AG08395 (cell line): Measurements from ENCODE around the gene SMIM5.

Experiments
- DNase-seq: peaks from one replicate; pipeline ENCODE4 v3.0.0; 2012; ENCODE audit warnings: mixed read lengths, low spot score

SMIM5 gene

DNA sequence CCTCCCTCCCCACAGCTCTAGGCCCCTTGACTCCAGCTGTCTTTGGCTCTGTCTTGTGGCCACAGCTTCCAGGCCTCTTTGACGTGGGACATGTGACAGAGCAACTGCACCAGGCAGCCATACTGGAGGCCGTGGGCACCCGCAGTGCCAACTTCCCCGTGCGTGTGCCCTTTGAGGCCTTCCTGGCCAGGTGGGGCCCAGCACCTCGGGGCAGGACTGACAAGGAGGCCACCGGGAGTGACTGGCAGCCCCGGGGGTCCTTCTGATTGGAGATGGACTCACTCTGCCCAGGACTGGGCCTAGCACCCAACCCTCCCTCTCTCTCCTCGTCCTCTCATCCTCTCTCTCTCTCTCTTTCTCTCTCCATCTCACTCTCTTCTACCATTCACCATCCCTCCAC lies 30.1 kb upstream of the SMIM5 start:
- no peak for DNase-seq

DNA sequence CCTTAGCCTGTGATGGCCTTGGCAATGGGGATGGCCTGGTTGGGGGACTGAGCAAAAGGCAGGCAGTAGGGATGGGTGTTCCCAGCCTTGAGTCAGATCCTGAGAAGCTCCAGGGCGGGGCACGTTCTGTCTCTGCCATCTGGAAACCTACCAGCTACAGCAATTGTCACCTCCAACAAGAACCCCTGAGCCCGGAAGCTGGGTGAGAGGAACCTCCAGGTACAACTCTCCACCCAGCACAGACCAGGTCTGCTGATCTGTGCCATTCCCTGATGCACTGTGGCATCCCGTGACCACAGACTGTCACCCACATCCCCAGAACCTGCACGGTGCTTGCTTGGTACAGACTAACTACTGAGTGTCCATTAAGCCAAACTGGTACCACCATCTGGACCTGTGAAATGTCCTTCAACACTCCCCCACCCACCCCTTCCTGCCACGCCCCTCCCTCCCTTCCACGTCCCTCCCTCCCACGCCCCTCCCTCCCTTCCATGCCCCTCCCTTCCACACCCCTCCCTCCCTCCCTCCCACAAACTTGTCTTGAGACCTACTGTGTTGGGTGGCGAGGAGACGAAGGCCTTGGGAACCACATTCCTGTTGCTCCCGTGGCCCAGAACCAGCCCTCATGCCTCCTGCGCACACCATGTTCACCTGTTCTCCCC lies 29.1 kb upstream of the SMIM5 start:
- peak; percentile 43 for DNase-seq

DNA sequence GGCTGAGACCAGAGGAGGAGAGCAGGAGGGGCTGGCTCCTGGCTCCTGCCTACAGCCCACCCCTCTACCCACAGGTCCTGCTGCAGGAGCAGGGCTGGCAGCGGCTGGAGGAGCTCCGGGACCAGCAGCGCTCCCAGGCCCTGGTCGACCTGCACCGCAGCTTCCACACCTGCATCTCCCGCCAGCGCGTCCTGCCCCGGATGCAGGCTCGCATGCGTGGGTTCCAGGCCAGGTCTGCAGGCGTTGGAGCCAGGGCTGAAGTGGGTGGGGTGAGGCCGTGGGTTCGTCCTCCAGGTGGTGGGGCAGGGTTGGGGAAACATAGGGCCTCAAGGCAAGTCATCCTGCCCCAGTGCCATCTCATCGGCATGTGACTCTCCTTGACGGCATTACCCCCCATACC lies 27.4 kb upstream of the SMIM5 start:
- DNase-seq, result no peak

DNA sequence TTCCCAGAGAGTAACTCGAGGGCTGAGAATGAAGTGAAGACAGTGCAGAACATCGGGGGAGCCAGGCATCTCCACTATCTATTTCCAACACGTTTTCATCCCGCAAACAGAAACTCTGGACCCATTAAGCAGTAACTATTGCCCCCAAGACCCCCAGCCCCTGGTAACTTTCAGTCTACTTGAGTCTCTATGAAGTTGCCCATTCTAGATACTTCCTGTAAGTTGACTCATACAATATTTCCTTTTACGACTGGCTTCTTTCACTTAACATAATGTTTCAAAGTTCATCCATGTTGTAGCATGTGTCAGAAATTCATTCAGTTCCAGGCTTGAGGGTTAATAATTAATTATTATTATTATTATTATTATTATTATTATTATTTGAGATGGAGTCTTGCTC lies 26.1 kb upstream of the SMIM5 start:
- no peak for DNase-seq

DNA sequence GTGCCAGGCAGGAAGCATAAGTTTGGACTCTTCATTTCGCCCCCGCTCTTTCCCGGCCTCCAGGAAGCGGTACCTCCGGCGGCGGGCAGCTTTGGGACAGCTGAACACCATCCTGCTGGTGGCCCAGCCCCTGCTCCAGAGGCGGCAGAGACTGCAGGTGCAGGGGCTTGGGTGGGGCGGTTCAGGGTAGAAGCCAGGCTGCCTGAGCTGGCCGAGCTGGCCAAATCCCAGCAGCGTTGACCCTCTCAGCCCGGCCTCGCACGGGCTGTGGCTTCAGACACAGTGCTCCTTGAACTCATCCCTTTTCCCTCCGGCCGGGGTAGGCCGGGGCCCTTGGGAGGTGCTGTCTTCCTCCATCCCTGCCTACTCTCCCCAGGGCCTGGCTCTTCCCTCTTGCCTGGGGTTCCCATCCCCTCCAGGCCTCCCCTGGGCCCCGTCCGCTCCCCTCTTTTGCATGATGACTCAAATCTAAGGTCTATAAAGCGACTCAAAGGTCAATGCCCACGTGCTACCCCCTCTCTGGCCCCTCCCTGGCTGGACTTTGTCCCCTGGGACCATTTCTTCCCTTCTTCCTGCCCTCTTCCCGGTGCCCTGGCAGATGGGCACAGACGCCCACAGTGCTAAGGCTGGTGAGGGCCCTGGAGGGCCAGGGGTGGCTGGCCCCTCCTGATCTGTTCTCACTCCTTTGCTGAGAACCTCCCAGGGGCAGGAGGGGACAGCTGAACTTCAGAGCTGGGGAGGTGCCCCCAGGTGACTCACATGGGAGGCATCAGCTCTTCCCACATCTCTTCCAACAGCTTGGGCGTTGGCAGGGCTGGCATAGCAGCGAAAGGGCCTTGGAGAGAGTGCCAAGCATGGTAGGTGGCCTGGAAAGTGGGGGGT lies 22.9 kb upstream of the SMIM5 start:
- no peak for DNase-seq

DNA sequence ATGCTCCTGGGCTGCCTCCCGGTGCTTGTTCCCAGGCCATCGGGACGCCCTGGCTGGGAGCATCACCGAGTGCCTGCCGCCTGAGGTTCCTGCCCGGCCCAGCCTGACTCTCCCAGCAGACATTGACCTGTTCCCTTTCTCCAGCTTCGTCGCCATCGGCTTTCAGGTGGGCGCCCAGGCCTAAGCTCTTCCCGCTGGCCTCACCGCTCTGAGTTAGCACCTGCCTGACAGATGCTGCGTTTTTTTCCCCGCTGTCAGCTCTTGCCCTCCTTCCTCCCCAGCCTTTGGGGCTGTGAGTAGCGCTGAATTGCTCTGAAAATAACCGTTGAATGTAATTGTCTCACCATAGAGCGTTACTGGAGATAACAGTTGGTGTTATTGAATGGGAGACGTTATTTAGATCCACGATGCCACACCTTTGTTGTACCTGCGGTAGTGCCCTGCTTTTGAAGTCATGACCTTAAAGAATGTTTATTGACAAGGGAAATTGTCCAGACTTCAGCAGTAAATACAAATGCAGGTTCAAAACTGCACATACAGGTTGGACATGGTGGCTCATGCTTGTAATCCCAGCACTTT lies 21.3 kb upstream of the SMIM5 start:
- DNase-seq, result no peak

DNA sequence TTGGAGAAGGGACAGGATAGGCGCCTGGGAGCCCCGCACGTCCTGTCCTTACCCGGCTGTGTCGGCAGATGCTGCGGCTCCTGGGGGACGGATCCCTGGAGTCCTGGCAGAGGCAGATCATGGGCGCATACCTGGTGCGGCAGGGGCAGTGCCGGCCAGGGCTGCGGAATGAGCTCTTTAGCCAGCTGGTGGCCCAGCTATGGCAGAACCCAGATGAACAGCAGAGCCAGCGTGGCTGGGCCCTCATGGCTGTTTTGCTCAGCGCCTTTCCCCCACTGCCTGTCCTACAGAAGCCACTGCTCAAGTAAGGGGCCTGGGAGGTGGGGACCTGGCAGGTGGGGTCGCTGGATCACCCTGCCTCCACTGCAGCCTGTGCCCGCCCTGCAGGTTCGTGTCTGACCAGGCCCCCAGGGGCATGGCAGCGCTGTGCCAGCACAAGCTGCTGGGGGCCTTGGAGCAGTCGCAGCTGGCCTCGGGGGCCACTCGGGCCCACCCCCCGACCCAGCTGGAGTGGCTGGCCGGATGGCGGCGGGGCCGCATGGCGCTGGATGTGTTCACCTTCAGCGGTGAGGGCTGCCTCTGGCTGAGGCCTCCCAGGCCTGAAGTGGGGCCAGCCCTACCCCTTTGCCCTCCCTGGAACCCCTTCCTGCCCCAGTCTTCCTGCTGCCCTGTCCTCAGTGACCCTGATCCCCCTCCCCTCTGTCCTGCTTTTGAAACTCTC lies 20.2 kb upstream of the SMIM5 start:
- DNase-seq, result no peak

DNA sequence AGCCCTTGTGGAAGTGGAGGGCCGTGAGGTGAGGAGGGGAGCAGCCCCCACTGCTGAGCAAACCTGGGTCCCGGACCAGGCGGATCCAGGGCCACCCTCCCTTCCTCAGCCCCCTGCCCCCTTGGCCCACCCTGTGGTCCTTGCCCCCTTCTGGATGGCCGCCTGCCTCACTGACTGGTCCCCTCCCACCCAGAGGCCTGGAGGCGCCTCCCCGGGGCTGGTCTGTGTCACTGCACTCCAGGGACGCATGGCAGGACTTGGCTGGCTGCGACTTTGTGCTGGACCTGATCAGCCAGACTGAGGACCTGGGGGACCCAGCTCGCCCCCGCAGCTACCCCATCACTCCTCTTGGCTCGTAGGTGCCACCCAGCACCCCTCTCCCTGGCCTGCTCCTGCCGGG lies 19.2 kb upstream of the SMIM5 start:
- no peak for DNase-seq

DNA sequence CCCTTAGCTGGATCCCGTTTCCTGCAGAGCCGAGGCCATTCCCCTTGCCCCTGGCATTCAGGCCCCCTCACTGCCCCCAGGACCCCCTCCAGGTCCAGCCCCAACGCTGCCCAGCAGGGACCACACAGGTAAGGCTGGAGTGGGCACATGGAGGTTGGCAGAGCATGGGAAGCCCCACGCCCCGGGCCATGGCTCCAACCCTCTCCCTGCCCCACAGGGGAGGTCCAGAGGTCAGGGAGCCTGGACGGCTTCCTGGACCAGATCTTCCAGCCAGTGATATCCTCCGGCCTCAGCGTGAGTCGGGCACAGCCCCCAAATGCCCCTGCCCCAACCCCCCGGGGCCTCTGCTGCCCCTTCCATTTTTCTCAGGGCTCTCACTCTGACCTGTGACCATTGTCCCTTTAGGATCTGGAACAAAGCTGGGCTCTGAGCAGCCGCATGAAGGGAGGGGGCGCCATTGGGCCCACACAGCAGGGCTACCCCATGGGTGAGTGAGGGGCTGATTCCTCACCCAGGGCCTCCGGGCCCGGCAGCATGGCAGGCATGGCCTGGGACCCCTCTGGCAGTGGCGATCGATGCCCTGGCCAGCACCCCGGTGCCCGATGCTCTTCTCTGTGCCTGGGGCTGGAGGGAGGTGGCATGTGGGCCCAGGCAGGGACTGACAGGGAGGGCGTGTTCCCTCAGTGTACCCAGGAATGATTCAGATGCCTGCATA lies 18.5 kb upstream of the SMIM5 start:
- no peak for DNase-seq

DNA sequence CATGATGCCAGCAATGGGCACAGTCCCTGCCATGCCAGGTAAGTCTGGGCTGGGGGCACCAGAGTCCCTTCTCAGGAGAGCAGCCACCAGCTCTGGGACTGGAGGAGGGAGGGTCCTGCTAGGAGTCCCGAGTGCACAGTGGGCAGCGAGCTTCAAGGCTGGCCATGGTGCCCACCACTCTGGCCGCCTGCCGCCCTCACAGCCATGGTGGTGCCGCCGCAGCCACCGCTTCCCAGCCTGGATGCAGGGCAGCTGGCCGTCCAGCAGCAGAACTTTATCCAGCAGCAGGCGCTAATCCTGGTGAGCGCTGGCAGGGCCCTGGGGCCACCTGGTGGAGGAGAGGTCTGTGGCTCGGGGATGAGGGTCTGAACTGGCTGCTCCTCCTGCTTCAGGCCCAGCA lies 17.9 kb upstream of the SMIM5 start:
- DNase-seq, result no peak

DNA sequence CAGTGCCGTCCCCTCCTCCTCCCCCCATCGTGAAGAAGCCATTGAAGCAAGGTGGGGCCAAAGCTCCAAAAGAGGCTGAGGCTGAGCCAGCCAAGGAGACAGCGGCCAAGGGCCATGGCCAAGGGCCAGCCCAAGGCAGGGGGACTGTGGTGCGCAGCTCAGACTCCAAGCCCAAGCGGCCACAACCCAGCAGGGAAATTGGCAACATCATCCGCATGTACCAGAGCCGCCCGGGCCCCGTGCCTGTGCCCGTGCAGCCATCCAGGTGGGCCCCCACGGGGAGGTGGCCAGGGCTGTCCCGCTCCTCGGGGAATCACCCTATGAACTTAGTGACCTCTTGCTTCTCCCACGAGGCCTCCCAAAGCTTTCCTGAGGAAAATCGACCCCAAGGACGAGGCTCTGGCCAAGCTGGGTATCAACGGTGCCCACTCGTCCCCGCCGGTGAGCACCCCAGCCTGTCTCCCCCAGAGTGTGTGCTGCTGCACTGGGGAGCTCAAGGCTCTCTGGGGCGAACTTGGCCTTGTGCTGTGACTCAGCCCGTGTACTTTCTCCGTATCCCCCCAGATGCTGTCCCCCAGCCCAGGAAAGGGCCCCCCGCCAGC lies 16.6 kb upstream of the SMIM5 start:
- no peak for DNase-seq

DNA sequence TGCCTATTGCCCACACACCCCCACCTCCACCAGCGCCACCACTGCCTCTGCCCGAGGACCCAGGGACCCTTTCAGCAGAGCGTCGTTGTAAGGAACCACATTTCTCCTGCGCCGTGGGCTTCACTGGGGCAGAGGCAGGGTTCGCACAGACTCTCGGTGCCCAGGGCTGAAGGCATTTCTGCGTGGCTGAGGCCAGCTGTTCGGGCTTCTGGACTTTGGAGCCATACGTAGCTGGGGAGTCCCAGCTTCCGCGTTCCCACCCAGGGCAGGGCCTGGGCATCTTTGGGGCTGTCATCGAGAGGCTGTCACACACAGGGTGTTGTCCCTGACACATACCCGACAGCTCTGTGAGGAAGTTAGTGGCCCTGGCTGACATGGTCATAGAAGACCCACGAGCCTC lies 16.0 kb upstream of the SMIM5 start:
- no peak for DNase-seq

DNA sequence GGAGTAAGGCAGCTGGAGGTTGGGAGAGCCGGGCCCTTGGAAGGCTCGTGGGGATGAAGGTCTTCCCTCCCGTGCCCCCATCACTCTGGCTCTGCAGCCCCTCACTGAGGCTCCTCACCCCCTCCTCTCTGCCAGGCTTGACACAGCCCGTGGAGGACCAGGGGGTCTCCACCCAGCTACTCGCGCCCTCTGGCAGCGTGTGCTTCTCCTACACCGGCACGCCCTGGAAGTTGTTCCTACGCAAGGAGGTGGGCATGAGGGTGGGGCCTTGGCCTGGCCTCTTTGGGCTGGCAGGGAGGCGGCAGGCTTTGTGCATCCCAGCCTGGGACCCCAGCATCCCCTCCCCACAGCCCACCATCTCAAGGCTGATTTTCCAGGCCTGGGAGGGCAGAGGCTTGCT lies 15.6 kb upstream of the SMIM5 start:
- DNase-seq, result no peak

DNA sequence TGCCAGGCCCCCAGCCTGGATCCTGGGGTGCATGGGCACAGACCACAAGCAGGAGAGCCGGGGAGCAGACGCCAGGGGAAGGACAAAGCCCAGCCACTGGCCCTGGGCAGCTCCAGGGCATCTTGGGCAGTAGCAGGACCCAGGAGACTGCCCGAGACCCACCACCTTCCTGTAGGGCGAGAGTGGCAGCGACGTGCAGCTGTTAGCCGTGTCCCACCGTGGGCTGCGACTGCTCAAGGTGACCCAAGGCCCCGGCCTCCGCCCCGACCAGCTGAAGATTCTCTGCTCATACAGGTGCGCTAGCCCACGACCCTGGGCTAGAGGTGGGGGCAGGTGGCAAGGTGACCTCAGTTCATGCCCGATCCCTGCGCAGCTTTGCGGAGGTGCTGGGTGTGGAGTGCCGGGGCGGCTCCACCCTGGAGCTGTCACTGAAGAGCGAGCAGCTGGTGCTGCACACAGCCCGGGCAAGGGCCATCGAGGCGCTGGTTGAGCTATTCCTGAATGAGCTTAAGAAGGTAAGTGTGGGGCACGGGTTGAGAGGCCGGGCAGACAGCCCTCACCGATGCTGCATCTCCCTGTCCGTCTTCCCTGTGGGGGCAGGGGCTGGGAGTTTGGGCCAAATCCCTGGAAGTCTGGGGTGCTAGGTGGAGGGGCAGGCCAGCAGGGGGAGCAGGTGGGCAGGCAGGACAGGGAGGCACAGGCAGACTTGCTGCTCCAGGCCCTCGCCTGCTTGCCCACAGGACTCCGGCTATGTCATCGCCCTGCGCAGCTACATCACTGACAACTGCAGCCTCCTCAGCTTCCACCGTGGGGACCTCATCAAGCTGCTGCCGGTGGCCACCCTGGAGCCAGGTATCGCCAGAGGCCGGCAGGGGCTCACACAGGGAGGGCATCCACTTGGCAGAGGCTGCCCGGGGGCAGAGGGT lies 13.5 kb upstream of the SMIM5 start:
- DNase-seq, result peak; percentile 40

DNA sequence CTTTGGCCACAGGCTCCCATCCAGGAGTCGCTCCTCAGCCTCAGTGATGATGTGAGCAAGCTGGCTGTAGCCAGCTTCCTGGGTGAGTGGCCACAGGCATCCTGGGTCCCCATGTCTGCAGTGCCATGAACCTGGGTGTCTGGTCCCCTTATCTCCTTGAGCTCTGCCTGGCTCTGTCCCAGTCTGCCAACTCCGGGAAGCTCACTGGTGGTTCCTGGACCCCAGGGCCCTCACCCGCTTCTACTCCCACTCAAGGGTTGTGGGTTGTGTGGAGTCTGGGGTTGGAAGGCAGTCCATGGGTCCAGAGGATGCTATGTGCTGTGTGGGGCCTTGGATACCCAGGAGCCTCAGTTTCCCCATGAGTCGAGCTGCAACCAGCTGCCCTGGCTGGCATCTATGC lies 11.7 kb upstream of the SMIM5 start:
- no peak for DNase-seq

DNA sequence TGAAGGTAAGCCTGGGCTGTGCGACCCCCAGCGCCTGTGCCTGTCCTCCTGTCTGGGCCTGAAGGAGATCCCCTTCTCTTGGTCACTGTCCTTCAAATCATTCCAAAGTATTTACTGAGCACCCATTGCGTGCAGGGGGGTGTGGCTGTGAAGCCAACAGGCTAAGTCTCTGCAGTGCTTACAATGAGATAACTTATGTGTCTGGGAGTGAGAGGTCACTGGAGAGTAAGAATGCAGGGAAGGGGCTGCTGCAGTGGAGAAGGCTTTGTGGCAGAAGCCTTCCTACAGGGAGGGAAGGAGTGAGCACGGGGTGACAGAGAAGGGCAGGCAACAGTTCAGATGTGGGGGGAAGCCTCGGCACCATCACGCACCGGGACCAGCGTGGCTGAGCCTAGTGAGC lies 11.2 kb upstream of the SMIM5 start:
- no peak for DNase-seq

DNA sequence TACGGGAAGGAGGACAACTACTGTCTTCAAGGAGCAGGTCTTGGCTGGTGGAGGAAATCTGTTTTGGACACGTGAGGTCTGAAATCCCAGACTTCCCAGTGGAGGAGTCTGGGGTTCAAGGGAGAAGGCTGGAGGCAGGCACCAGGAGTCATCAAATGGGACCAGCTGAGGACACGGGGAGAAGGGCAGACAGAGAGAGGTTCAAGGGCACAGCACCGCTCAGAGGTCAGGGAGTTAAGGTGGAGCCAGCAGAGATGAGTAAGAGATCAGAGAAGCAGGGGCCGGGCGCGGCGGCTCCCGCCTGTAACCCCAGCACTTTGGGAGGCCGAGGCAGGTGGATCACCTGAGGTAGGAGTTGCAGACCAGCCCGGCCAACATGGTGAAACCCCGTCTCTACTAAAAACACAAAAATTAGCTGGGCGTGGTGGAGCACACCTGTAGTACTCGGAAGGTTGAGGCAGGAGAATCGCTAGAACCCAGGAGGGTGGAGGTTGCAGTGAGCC lies 10.4 kb upstream of the SMIM5 start:
- no peak for DNase-seq

DNA sequence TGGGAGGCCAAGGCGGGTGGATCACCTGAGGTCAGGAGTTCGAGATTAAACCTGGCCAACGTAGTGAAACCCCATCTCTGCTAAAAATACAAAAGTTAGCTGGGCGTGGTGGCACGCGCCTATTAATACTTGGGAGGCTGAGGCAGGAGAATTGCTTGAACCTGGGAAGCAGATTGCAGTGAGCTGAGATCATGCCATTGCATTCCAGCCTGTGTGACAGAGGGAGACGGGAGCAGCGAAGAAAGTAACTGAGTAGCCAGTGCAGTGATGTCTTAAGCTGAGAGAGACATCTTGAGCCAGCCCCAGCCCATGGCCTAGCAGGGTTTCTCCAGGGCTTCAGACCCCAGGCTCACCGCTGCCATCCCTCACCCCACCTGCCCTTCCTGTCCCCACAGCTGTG lies 9.8 kb upstream of the SMIM5 start:
- DNase-seq, result no peak

DNA sequence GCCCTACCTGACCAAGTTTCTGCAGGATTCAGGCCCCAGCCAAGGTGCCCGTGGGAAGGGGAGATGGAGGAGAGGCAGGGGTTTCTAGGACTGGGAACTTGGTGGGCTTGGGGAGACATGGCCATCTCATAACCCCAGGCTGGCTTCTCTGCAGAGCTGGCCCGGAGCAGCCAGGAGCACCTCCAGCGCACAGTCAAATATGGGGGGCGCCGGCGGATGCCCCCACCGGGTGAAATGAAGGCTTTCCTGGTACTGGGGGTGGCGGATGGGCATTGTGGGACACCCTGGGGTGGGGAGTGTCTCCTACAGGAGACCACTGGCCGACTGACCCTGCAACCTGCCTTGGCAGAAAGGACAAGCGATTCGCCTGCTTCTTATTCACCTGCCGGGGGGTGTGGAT lies 9.2 kb upstream of the SMIM5 start:
- no peak for DNase-seq

DNA sequence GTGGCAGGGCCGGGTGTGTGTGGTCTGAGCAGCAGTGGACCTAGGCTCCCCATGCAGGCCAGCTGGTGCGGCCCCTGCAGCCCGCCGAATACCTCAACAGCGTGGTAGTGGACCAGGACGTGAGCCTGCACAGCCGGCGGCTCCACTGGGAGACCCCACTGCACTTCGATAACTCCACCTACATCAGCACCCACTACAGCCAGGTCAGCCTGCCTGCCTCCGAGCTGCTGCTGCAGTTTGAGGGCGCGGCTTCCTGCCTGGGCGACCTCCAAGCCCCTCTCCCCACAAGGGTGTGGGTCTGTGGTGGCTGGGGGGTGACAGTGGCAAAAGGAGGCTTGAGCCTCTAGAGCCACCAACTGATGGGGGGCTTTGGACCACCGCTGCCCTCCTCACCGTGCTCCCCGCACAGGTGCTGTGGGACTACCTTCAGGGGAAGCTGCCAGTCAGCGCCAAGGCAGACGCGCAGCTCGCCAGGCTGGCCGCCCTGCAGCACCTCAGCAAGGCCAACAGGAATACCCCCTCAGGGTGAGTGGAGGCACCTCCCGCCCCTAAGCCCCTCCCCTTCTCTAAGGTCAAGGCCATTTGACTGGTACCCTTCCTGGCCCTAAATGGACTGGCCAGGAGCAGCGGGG lies 8.4 kb upstream of the SMIM5 start:
- no peak for DNase-seq
